HEK293 (cell line): Measurements from ENCODE around the gene KLRF1.

Experiments used
- CTCF ChIA-PET: fragments of 350-600 bp; formaldehyde crosslinking; extraction: SDS; loops from one replicate; lab custom pipeline; 2021; ENCODE audit warnings: antibody characterized with exemption; lab: Yijun Ruan, JAX
- POLR2A ChIA-PET: fragments of 300-600 bp; formaldehyde crosslinking; extraction: SDS; loops from one replicate; lab custom pipeline; 2020; ENCODE audit warnings: antibody characterized with exemption, inconsistent platforms; lab: Yijun Ruan, JAX
- H3K27ac ChIP-seq: fragments of 200-500 bp; sonication (Bioruptor generic); 2 replicates; pipeline ENCODE4 v1.5.1; 2014; ENCODE audit warnings: low read depth, low read length, control low read depth, inconsistent platforms; ENCODE audit errors: extremely low read depth
- H3K36me3 ChIP-seq, 2 experiments: fragments of 200-500 bp in 1 of 2; sonication (Bioruptor generic) in 1 of 2; 1 replicate in 1 of 2; 2 replicates in 1 of 2; pipeline ENCODE4 v1.5.1; 2014 to 2017; ENCODE audit warnings: inconsistent platforms in 2 of 2, low read length in 2 of 2; ENCODE audit not compliant: control insufficient read depth in 2 of 2, insufficient read depth in 1 of 2
- H3K4me1 ChIP-seq: fragments of 200-500 bp; sonication (Bioruptor generic); 2 replicates; pipeline ENCODE4 v1.5.1; 2014; ENCODE audit warnings: mild to moderate bottlenecking, low read length, inconsistent platforms; ENCODE audit not compliant: control insufficient read depth, insufficient read depth
- H3K4me3 ChIP-seq: 2 replicates; pipeline ENCODE4 v1.5.1; 2011; ENCODE audit warnings: low read depth, mild to moderate bottlenecking, control low read depth, low read length, moderate library complexity
- H3K9me3 ChIP-seq: fragments of 200-500 bp; sonication (Bioruptor generic); 2 replicates; pipeline ENCODE4 v1.5.1; 2014; ENCODE audit warnings: low read depth, low read length, inconsistent platforms; ENCODE audit not compliant: control insufficient read depth, insufficient read depth
- KLF7 ChIP-seq: fragments of 450-650 bp; formaldehyde crosslinking; IDR thresholded peaks from 2 replicates; pipeline ENCODE4 v1.5.1; 2016; ENCODE audit warnings: missing biosample characterization, missing genetic modification characterization, borderline replicate concordance
- PRDM10 ChIP-seq: fragments of 450-650 bp; formaldehyde crosslinking; IDR thresholded peaks from 2 replicates; pipeline ENCODE4 v1.5.1; 2016; ENCODE audit warnings: missing biosample characterization, missing genetic modification characterization
- RBAK ChIP-seq: fragments of 450-650 bp; formaldehyde crosslinking; IDR thresholded peaks from 2 replicates; pipeline ENCODE4 v1.5.1; 2016; ENCODE audit warnings: missing biosample characterization, missing genetic modification characterization
- TRIM28 ChIP-seq: IDR thresholded peaks from 2 replicates; pipeline ENCODE4 v1.6.1; 2011; ENCODE audit warnings: low read length, control low read depth, borderline replicate concordance
- ZBTB1 ChIP-seq: fragments of 450-650 bp; formaldehyde crosslinking; IDR thresholded peaks from 2 replicates; pipeline ENCODE4 v1.5.1; 2016; ENCODE audit warnings: missing biosample characterization, missing genetic modification characterization
- ZFHX2 ChIP-seq: fragments of 450-650 bp; formaldehyde crosslinking; conservative IDR thresholded peaks from 2 replicates; pipeline ENCODE4 v1.5.1; 2016; ENCODE audit warnings: missing biosample characterization, missing genetic modification characterization
- ZIC2 ChIP-seq: fragments of 450-650 bp; formaldehyde crosslinking; IDR thresholded peaks from 2 replicates; pipeline ENCODE4 v1.5.1; 2016; ENCODE audit warnings: missing biosample characterization, missing genetic modification characterization
- ZNF140 ChIP-seq: fragments of 450-650 bp; formaldehyde crosslinking; IDR thresholded peaks from 2 replicates; pipeline ENCODE4 v1.5.1; 2016; ENCODE audit warnings: missing biosample characterization, missing genetic modification characterization
- ZNF16 ChIP-seq: fragments of 450-650 bp; formaldehyde crosslinking; IDR thresholded peaks from 2 replicates; pipeline ENCODE4 v1.5.1; 2016; ENCODE audit warnings: low read depth, missing biosample characterization, missing genetic modification characterization
- ZNF335 ChIP-seq: fragments of 450-650 bp; formaldehyde crosslinking; conservative IDR thresholded peaks from 2 replicates; pipeline ENCODE4 v1.5.1; 2016; ENCODE audit warnings: missing biosample characterization, missing genetic modification characterization
- ZNF350 ChIP-seq: fragments of 450-650 bp; formaldehyde crosslinking; IDR thresholded peaks from 2 replicates; pipeline ENCODE4 v1.5.0; 2017; ENCODE audit warnings: missing biosample characterization, mild to moderate bottlenecking, missing genetic modification characterization
- ZNF37A ChIP-seq: fragments of 450-650 bp; IDR thresholded peaks from 2 replicates; pipeline ENCODE4 v1.5.1; 2018; ENCODE audit warnings: missing biosample characterization, missing genetic modification characterization
- ZNF571 ChIP-seq: fragments of 450-650 bp; formaldehyde crosslinking; IDR thresholded peaks from 2 replicates; pipeline ENCODE4 v1.5.0; 2017; ENCODE audit warnings: missing biosample characterization, missing genetic modification characterization
- ZNF600 ChIP-seq: fragments of 450-650 bp; formaldehyde crosslinking; IDR thresholded peaks from 2 replicates; pipeline ENCODE4 v1.5.1; 2016; ENCODE audit warnings: missing biosample characterization, missing genetic modification characterization
- ZNF701 ChIP-seq: fragments of 450-650 bp; formaldehyde crosslinking; IDR thresholded peaks from 2 replicates; pipeline ENCODE4 v1.5.1; 2016; ENCODE audit warnings: missing biosample characterization, missing genetic modification characterization
- ZNF747 ChIP-seq: fragments of 450-650 bp; formaldehyde crosslinking; IDR thresholded peaks from 2 replicates; pipeline ENCODE4 v1.5.1; 2016; ENCODE audit warnings: missing biosample characterization, missing genetic modification characterization
- ZNF830 ChIP-seq: fragments of 450-650 bp; IDR thresholded peaks from 2 replicates; pipeline ENCODE4 v1.5.0; 2018; ENCODE audit warnings: missing biosample characterization, missing genetic modification characterization, low read depth, mild to moderate bottlenecking, moderate library complexity
- TF ChIP-seq, protein P1 (sequence below): fragments of 450-650 bp; formaldehyde crosslinking; IDR thresholded peaks from 2 replicates; pipeline ENCODE4 v1.5.1; 2016; ENCODE audit warnings: missing biosample characterization, missing genetic modification characterization
- TF ChIP-seq, protein P2 (sequence below): fragments of 450-650 bp; formaldehyde crosslinking; IDR thresholded peaks from 2 replicates; pipeline ENCODE4; 2016; ENCODE audit warnings: missing biosample characterization, missing genetic modification characterization
- TF ChIP-seq, protein P3 (sequence below): fragments of 450-650 bp; formaldehyde crosslinking; IDR thresholded peaks from 2 replicates; pipeline ENCODE4 v1.5.1; 2016; ENCODE audit warnings: missing biosample characterization, missing genetic modification characterization

KLRF1 gene

DNA sequence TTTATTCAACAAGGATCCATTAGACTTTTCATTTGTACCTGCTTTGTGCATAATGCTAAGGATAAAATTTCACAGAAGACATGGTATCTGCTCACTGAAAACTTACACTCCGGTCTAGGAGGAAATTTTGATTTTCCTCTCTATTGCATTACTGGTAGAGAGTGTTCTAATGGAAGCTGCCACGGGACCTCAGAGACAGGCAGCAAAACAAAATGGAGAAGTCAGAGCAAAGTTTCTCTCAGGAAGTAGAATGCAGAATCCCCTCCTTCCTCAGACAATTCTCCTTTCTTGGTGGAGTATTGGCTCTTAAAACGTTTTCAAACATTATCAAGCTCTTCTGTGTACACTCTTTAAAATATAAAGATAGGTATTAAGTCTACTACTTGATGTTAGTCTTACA, 29.6 kb downstream of the KLRF1 start:
- Histone ChIP-seq H3K27ac (no peak overlapping the region), H3K9me3 (no peaks in the 10 kb centered on the region), H3K4me1 (no peaks in the 10 kb centered on the region), H3K4me3 (no peak overlapping the region), H3K36me3 (no peaks in the 10 kb centered on the region)
- ChIA-PET POLR2A (no interaction called here), CTCF (no interaction called here)
- TF ChIP-seq ZNF600 (tag by site-specific recombination) (no peak), ZNF747 (tag by site-specific recombination) (no peak), ZNF335 (tag by site-specific recombination) (no peak), ZNF701 (tag by site-specific recombination) (no peak), PRDM10 (tag by site-specific recombination) (no peak), ZFHX2 (tag by site-specific recombination) (no peak), ZNF16 (tag by site-specific recombination) (no peak), ZNF571 (tag by site-specific recombination) (no peak)
- TF ChIP-seq, protein P1, sequence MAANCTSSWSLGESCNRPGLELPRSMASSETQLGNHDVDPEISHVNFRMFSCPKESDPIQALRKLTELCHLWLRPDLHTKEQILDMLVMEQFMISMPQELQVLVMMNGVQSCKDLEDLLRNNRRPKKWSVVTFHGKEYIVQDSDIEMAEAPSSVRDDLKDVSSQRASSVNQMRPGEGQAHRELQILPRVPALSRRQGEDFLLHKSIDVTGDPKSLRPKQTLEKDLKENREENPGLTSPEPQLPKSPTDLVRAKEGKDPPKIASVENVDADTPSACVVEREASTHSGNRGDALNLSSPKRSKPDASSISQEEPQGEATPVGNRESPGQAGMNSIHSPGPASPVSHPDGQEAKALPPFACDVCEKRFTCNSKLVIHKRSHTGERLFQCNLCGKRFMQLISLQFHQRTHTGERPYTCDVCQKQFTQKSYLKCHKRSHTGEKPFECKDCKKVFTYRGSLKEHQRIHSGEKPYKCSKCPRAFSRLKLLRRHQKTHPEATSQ, result no peak
- TF ChIP-seq, protein P2, sequence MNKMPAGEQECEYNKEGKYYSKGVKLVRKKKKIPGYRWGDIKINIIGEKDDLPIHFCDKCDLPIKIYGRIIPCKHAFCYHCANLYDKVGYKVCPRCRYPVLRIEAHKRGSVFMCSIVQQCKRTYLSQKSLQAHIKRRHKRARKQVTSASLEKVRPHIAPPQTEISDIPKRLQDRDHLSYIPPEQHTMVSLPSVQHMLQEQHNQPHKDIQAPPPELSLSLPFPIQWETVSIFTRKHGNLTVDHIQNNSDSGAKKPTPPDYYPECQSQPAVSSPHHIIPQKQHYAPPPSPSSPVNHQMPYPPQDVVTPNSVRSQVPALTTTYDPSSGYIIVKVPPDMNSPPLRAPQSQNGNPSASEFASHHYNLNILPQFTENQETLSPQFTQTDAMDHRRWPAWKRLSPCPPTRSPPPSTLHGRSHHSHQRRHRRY (tag by site-specific recombination), result no peak

DNA sequence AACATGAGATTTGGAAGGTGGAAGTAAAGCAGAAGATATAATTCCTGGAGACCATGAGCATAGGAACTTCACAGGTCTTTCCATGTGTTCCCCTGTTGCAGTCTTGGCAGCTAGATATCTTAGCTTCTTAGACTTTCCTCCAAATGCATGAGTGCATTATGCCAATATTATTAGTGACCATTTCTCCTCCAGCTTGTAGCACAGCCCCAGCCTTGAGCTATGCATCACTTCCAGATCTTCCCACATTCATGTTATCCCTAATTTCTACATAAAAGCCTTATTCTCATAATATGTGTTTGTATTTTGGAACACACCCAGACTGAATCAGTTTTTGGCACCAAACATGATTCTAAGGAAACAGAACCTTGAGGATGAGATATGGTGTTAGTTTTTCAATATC, 30.9 kb downstream of the KLRF1 start:
- Histone ChIP-seq H3K9me3 (no peaks in the 10 kb centered on the region), H3K27ac (no peak overlapping the region), H3K4me1 (no peaks in the 10 kb centered on the region), H3K36me3 (no peaks in the 10 kb centered on the region), H3K4me3 (no peak overlapping the region)
- POLR2A ChIA-PET, result no interaction called here
- CTCF ChIA-PET, result no interaction called here
- TF ChIP-seq ZNF701 (tag by site-specific recombination) (no peak), ZNF830 (no peak), ZNF37A (tag by site-specific recombination) (no peak), RBAK (tag by site-specific recombination) (no peak), ZIC2 (tag by site-specific recombination) (no peak), ZBTB1 (tag by site-specific recombination) (no peak), ZNF350 (tag by site-specific recombination) (no peak), TRIM28 (no peak), ZNF140 (no peak), KLF7 (no peak)
- TF ChIP-seq, protein P3, sequence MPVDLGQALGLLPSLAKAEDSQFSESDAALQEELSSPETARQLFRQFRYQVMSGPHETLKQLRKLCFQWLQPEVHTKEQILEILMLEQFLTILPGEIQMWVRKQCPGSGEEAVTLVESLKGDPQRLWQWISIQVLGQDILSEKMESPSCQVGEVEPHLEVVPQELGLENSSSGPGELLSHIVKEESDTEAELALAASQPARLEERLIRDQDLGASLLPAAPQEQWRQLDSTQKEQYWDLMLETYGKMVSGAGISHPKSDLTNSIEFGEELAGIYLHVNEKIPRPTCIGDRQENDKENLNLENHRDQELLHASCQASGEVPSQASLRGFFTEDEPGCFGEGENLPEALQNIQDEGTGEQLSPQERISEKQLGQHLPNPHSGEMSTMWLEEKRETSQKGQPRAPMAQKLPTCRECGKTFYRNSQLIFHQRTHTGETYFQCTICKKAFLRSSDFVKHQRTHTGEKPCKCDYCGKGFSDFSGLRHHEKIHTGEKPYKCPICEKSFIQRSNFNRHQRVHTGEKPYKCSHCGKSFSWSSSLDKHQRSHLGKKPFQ (tag by site-specific recombination), result no peak
